ENCODE measurements around the gene SIRT7.

- TF ChIP-seq POLR2A (IDR thresholded peaks at IDR 0.05) (no peak), CTCF (IDR thresholded peaks at IDR 0.05) (peak in 3 of 6 experiments; percentile 87 to 99 (median 97))
These were observed 41.6 kb upstream of the SIRT7 start for GRCh38 chr17:81959362-81960129.

Measured in adrenal gland (tissue), 5 donors.